Stimulated activated CD4-positive, alpha-beta T cell treated with anti-CD3 and anti-CD28 coated beads, Interleukin-15, amount 100 ng/mL, for 1 hour (primary cell): ENCODE measurements around the gene METTL16.
"Not testable (repeated sequence)": the region's sequence is repeated elsewhere in the genome, so short reads cannot be mapped to it uniquely, and the experiment has no call there.

Experiments used
- DNase-seq, 2 donors: peaks; one replicate each; pipeline ENCODE4 v3.0.0-alpha.2; 2020; ENCODE audit warnings: low read depth in 1 of 2, low spot score in 1 of 2

The METTL16 gene

DNA sequence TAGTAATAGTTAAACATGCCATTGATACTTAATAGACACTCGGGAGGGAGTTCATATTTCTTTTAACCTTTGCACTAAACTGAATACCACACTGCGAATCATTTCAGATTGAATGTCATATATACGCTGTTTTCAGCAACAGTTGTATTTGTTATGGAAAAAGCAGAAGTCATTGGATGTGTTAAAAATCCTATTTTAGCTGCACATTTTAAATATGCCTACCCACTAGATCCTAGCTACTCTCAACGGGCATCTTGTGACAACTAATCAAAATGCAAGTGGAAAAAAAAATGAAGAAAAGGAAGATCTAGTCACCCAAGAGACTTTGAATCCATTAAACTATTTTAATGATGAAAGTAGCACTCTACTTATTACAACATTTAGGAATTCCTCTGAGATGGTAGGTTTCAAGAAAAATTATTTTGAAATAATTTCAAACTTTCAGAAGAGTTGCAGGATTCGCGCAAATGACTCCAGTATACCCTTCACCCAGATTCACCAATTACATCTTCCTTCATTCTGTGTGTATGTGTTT, 59.4 kb downstream of the METTL16 start:
- DNase-seq, result no peak

DNA sequence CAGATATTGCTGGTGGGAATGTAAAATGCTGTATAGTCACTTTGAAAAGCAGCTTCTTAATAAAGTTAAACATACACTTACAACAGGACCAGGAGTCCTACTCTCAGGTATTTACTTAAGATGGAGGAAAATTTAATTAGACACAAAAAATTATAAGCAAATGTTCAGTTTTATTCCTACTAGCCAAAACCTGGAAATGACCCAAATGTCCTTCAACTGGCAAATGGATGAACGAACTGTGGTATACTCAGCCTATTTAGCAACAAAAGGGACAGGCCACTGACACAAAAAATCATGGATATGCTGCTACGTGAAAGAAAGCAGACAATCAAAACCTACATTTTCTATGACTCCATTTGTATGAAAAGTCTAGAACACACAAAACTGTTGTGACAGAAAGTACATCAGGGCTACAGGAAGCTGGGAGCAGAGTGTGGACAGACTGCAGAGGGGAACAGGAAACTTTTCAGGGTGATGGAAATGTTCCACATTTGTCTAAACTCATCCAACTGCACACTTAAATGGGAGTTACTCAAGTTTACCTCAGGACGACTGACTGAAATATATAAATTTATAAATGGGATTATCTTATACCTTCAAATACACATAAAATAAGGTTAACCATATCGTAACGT, 61.6 kb downstream of the METTL16 start:
- DNase-seq, result no peak

DNA sequence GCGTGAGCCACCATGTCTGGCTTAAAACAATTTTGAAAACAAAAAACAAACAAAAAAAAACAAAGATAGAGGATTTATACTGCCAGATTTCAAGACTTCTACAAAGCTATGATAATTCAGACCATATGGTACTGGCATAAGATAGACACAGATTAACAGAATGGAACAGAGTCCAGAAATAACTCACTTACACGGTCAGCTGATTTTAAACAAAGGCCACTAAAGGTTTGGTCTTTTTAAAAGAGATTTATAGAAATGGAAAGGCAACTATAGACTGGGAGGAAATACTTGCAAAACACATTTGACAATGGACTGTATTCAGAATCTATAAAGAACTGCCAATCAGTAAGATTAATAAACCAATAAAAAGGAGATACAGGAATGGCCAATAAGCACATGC, 62.2 kb downstream of the METTL16 start:
- no peak for DNase-seq

DNA sequence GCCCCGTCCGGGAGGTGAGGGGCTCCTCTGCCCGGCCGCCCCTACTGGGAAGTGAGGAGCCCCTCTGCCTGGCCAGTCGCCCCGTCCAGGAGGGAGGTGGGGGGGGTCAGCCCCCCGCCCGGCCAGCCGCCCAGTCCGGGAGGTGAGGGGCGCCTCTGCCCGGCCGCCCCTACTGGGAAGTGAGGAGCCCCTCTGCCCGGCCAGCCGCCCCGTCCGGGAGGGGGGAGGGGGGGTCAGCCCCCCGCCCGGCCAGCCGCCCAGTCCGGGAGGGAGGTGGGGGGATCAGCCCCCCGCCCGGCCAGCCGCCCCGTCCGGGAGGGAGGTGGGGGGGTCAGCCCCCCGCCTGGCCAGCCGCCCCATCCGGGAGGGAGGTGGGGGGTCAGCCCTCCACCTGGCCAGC, 64.2 kb downstream of the METTL16 start:
- DNase-seq, result not testable (repeated sequence)

DNA sequence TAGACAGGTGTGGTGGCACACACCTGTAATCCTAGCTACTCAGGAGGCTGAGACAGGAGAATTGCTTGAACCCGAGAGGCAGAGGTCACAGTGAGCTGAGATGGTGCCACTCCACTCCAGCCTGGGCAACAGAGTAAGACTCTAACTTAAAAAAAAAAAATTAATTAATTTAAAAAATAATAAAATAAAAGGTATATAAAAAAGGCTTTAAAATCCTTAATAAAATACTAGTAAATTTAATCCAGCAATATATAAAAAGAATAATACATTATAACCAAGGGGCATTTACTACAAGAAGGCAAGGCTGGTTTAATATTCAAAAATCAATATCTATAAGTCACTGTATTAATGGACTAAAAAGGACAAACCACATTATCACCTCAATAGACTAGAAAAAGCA, 66.0 kb downstream of the METTL16 start:
- no peak for DNase-seq

DNA sequence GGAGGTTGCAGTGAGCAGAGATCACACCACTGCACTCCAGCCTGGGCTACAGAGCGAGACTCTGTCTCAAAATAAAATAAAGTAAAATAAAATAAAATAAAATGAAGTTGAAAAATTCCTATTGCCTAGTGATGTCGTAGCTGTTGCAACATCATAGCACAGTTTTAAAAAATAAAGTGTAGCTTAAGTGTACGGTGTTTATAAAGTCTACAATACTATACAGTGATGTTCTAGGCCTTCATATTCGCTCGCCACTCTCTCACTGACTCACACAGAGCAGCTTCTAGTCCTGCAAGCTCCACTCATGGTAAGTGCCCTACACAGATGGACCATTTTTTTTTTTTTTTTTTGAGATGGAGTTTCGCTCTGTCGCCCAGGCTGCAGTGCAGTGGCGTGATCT, 67.3 kb downstream of the METTL16 start:
- no peak for DNase-seq

DNA sequence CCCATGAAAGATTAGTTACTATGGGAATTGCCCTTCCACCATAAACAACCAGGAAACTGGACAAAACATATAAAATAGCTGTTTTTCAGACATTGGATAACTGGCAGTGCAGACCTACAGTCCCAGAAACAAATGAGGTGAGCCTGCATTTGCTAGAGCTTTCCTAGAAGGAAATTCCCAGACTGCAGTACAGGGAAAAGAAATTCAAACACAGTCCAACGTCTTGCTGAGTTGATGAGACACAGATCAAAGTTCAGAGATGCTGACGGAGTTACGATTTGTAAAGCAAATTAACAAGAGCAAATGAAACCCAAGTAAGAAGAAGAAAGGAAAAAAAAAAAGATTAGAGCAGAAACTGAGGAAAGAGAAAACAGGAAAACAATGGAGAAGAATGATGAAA, 69.5 kb downstream of the METTL16 start:
- no peak for DNase-seq

DNA sequence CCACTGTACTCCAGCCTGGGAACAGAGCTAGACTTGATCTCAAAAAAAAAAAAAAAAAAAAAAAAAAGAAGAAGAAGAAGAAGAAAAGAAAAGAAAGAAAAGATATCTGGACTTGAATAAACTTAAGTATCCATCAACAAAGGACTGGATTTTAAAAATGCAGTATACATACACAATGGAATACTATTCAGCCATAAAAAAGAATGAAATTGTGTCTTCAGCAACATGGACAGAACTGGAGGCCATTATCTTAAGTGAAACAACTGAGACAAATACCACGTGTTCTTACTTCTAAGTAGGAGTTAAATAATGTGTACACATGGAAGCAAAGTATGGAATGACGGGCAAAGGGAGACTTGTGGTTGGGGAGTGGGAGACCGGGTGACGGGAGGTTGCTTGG, 70.8 kb downstream of the METTL16 start:
- no peak for DNase-seq

DNA sequence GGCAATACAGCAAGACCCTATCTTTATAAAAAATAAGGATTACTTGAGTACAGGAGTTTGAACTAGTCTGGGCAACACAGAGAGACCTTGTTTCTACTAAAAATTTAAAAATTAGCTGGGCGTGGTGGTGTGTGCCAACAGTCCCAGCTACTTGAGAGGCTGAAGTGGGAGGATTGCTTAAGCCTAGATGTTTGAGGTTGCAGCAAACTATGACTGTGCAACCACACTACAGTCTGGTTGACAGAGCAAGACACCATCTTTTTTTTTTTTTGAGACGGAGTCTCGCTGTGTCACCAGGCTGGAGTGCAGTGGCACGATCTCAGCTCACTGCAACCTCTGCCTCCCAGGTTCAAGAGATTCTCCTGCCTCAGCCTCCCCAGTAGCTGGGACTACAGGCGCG, 71.7 kb downstream of the METTL16 start:
- DNase-seq, result not testable (repeated sequence)

DNA sequence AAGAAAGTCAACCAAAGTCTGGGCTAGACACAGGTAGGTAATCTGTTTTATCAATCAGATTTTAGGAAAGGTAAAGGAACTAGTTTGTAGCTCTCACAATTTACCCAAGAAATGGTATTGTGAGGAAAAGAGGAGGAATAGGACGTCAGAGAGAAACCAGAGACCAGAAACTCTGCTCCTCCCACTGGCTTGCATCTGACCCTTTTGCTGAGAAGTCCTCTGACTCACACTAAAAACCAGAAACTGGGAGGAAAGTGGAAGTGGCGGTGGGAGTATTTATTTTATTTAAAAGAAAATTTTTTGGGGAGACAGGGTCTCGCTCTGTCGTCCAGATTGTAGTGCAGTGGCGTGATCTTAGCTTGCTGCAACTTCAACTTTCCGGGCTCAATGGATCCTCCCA, 72.9 kb downstream of the METTL16 start:
- no peak for DNase-seq

DNA sequence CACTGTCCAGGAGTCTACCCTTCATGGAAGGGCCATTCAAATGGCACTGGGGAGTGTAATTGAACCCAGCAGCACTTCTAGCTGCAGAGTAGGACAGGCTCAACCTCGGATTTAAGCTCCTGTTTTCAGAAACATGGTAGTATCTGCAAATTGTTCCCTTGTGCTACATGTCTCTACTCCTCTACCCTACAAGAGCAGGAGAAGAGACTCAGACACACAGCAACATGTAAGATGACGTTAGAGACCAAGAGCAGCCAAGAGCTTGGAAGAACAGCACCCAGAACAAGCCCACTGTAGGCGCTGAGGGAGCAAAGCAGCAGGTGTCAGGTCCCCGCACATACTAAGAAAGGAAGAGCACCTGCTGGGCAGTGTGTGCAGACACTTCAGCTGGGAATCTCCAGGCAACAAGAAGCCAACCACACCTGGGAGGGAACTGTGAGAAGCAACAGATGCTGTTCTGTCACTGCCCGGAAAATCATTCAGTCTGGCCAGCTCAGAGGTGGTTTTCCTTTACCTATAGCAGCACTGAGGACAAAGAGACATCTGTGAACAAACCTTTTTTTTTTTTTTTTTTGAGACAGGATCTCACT, 75.3 kb downstream of the METTL16 start:
- no peak for DNase-seq

DNA sequence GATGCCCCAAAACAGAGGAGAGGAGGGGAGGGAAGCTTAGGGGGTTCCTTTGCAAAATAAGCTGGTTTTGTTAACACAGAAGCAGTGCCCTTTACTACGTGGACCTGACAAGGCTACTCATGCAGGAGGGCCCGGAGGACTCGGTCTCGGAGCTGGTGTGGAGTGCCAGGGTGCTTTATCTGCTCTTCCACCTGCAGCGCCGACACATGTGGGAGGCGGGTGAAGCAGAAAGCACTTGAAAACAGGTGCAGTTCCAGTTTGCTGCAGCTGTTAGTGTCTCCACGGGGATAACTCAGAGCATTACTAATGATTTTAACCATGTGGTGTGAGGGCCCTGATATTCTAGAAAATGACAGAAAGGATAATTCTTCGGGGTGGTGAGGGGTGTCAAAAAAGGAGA, 75.8 kb downstream of the METTL16 start:
- no peak for DNase-seq

DNA sequence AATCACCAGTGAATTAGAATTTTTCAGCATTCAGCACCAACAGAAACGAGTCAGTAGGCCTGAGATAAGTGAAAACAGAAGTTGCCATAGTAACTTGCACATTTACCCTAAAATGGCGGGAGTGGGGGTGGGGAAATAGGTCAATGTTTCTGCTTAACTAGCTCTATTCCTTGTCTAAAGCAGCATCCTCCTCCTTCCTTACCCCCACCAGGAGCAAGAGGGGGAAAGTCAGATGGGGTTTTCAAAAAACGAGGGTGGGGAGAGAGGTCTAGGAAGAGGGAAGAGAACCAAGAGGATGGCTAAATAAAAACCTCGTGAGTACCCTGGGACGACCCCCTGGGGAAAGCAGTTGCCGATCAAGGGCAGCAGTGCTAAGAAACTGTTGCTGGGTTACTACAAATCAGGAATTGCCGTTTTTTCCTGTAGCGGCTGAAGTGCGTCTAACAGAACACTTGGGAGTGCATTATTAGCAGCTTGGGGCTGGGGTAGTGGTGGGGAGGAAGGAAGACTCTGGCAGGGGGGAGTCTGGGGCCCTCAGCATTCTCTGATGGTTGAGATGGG, 76.4 kb downstream of the METTL16 start:
- DNase-seq, result no peak

DNA sequence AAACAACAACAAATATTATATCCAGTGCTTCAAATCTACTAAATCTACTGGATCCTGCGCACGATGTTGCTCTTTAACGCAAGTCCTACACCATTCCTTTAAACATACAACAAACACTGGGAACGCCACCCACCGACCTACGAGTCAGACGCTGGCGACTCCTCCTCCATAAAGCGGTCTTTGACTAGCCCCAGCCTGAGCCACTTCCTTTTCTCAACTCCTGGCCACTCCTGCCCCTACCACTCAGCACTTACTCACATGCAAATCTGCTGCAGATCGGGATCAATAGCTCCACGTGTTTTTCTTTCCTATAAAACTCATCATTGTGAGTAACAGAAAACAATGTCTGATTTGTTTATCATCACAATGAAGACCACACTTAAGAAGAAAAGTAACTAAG, 78.0 kb downstream of the METTL16 start:
- DNase-seq, result no peak

DNA sequence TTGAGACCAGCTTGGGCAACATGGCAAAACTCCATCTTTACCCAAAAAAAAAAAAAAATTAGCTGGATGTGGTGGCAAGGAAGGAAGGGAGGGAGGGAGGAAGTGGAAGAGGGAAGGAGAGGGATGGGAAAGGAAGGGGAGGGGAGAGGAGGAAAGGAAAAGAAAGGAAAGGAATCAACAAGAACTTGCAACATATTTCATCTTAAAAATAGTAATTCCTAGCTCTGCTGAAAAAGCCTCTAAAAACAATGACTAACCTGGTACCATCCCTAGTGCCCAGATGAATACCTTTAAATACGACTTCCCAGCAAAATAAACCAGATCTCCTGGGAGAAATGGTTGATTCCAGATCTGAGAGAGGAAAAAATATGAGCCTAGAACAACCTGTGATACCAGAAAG, 83.8 kb downstream of the METTL16 start:
- DNase-seq, result no peak

DNA sequence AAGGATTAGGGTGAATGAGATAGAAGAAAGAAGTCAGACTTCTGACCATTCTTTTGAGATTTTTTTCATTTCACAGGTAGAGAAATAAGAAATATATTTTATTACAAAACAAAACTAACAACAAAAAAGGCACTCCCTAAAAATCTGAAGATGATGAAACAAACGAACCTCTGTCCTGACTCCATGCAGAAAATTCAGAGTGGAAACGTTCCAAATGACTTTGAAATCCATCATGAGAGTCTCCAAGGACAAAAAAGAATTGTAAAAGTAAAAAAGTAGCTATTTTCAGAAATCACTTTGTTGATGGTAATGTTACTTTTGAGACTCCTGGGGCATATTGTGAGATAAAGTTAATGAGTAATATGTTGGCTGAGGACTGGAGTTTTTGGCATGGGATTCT, 84.5 kb downstream of the METTL16 start:
- no peak for DNase-seq

DNA sequence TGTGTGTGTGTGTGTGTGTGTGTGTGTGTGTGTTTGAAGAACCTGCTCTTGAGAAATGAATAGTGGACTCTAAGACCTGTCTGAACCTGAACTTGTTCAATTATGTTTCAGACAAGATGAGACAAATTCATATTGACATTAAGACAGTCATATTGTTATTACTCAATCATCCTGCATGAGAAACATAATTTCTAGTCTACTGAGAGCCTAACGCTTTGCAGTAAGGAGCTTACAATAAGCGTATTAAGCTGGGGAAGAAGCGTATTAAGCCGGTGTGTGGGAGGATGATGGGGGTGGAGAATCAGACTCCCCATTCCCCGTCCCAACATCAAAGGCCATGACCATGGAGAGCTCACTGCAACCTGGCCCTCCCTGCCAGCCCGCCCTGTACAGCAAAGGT, 88.4 kb downstream of the METTL16 start:
- no peak for DNase-seq

DNA sequence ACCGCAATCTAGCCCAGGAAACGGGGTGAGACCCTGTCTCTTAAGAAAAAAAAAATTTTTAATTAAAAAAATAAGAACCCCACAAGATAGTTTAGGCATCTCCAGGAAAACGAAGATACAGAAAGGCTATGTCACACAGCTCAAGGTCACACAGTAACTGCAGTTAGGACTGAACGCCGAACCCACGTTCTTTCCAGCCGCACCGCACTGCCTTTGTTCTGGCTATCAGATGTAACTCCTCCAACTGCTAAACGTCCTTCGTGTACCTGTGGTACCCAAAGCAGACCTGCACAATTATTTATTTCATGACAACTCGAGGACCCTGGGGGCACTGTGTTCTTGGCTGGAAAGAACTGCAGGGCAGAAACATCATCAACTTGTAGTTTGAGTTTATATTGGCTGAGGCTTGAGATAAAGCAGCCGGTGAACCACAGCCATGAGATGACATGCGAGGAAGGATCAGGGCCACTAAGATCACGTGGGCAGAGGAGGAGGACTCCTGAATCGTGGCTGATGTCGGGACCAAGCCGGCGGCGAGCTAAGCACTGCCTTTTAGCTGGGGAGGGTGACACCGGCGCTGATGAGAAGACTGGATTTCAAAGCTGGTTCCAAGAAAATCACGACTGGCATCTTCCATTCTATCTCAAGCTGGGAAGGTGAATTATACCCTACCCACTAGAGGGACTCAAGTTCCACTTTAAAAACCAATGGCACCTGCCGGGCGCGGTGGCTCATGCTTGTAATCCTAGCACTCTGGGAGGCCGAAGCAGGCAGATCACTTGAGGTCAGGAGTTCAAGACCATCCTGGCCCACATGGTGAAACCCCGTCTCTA, 90.2 kb downstream of the METTL16 start:
- DNase-seq, result no peak

DNA sequence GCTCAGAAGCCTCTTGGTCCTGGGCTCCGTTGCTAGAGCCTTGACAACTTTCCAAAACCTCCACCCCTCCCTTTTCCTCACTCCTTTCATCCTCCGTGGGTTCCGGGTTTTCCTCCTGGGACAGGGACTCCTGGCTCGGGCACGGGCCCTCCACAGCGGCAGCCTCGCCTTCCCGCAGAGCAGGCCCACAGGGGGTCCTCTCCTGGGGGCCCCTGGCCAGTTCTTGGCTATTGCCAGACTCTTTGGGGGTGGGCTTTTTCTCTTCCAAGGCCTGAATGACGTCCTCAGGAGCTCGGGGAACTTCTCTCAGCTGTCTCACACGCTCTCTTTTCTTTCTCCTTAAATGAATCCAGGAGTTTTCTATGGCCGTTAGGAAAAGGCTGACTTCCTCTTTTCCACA, 91.5 kb downstream of the METTL16 start:
- no peak for DNase-seq

DNA sequence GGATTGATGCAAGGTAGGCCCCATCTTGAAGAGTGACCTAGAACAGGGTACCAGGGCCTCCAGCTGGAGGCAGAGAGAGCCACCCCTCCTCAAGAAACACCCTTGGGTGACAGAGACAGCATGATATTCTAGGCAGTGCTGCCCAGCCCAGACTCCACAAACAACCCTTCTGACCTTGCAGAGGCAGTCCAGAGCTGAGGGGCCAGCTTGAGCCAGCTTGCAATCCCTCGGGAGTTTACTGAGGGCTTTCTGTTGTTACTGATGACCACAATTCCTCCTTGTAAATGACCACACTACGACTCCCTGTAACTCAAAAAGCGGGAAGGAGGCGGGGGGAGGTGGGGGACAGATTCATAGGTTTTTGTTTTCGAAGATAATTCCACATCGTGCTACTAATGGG, 92.2 kb downstream of the METTL16 start:
- DNase-seq, result no peak

DNA sequence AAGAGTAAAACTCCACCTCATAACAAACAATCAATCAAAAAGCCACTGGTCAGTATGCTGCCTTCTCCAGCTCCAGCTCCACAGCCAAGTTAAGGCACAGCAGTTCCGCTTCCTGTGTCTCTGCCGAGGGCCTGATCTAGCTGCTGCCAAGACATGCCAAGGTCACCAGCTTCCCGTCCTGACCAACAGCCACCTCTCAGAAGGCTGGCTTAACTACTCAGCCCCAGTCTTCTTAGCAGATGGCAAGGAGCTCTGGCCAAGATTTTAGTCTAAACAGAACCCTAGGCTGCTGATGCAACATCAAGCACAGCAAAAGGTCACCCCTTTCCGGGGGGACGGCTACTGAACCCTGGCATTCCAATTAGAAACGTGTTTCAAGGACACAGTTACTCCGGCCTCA, 93.1 kb downstream of the METTL16 start:
- no peak for DNase-seq
